Fibroblast of mammary gland (primary cell): Measurements from ENCODE around the gene MET.

Experiments
- DNase-seq: peaks from one replicate; pipeline ENCODE4 v3.0.0-alpha.2; 2010; ENCODE audit warnings: low read depth
- H3K4me3 ChIP-seq: 2 replicates; pipeline ENCODE4 v1.5.1; 2011; ENCODE audit warnings: low read depth, mild to moderate bottlenecking, low read length, moderate library complexity; ENCODE audit not compliant: control insufficient read depth
- CTCF ChIP-seq: conservative IDR thresholded peaks from 2 replicates; pipeline ENCODE4 v1.5.1; 2011; ENCODE audit warnings: low read depth, low read length, inconsistent platforms; ENCODE audit not compliant: control insufficient read depth, insufficient read depth

Gene MET

GRCh38 chr7:116787881-116788280 lies 115.9 kb downstream of the MET start:
- no peak for DNase-seq
- TF ChIP-seq CTCF: no peak
- H3K4me3 ChIP-seq: no peak overlapping the region

- no peak overlapping the region for H3K4me3 ChIP-seq
- TF ChIP-seq CTCF: no peak
- DNase-seq: no peak
These were observed 116.7 kb downstream of the MET start for GRCh38 chr7:116788572-116789197.

GRCh38 chr7:116790025-116790424 lies 118.0 kb downstream of the MET start:
- no peak for DNase-seq
- no peak for TF ChIP-seq CTCF
- H3K4me3 ChIP-seq: no peak overlapping the region

- H3K4me3 ChIP-seq: no peak overlapping the region
- no peak for TF ChIP-seq CTCF
- DNase-seq: no peak
These were observed 120.8 kb downstream of the MET start for GRCh38 chr7:116792813-116793212.

- DNase-seq: no peak
- no peak for TF ChIP-seq CTCF
- no peak overlapping the region for H3K4me3 ChIP-seq
These were observed 121.9 kb downstream of the MET start for GRCh38 chr7:116793795-116794340.

GRCh38 chr7:116796471-116796870 lies 124.5 kb downstream of the MET start:
- H3K4me3 ChIP-seq: no peak overlapping the region
- DNase-seq: no peak
- no peak for TF ChIP-seq CTCF
